MCF 10A (cell line): ENCODE results near the gene PACRG. TPM values are rescaled to one million over a fixed set of nuclear protein-coding genes. Genes with fewer than 3 reads are reported as not detected.

Experiments used
- BruUV-seq: library from RNA; stranded (reverse); fragments of 400-500 nt; replicated peaks from 2 replicates; lab custom pipeline; 2021; lab: Mats Ljungman, UMichigan
- CTCF ChIA-PET: fragments of 300-600 bp; sonication (Branson Sonifier 250); formaldehyde crosslinking; extraction: SDS; loops from one replicate; lab custom pipeline; 2021; ENCODE audit warnings: antibody characterized with exemption, inconsistent platforms; lab: Yijun Ruan, JAX
- POLR2A ChIA-PET: fragments of 300-600, 350-650 bp; sonication (Branson Sonifier 250); formaldehyde crosslinking; extraction: SDS; loops from one replicate; lab custom pipeline; 2020; ENCODE audit warnings: antibody characterized with exemption, inconsistent platforms; lab: Yijun Ruan, JAX
- DNase-seq: peaks from one replicate; pipeline ENCODE4 v3.0.0-alpha.2; 2018; ENCODE audit not compliant: unreplicated experiment
- H3K27ac Mint-ChIP-seq: one replicate; pipeline ENCODE4 v1.8.0; 2022; ENCODE audit warnings: mild to moderate bottlenecking, low read depth, mixed read lengths; ENCODE audit not compliant: unreplicated experiment
- H3K27me3 Mint-ChIP-seq: one replicate; pipeline ENCODE4 v1.8.0; 2022; ENCODE audit warnings: mixed read lengths; ENCODE audit not compliant: insufficient read depth, unreplicated experiment
- H3K36me3 Mint-ChIP-seq: one replicate; pipeline ENCODE4 v1.8.0; 2022; ENCODE audit warnings: mild to moderate bottlenecking, moderate library complexity, mixed read lengths; ENCODE audit not compliant: insufficient read depth, unreplicated experiment
- H3K4me1 Mint-ChIP-seq: one replicate; pipeline ENCODE4 v1.8.0; 2022; ENCODE audit warnings: mixed read lengths; ENCODE audit not compliant: insufficient read depth, unreplicated experiment
- H3K4me3 Mint-ChIP-seq: one replicate; pipeline ENCODE4 v1.8.0; 2022; ENCODE audit warnings: mild to moderate bottlenecking, moderate library complexity, mixed read lengths; ENCODE audit not compliant: unreplicated experiment
- H3K9me3 Mint-ChIP-seq: one replicate; pipeline ENCODE4 v1.8.0; 2022; ENCODE audit warnings: mixed read lengths; ENCODE audit not compliant: unreplicated experiment
- intact Hi-C: fragments of 100-400 bp; cut with micrococcal nuclease; formaldehyde crosslinking; loops from 2 replicates; pipeline ENCODE4 v1.14.1; 2022
- total RNA-seq: library from RNA; stranded (reverse); gene quantifications from 2 replicates; pipeline ENCODE4 v1.2.3, GENCODE V29; 2022
- TF ChIP-seq, protein P1 (sequence below): fragments of 200-600 bp; IDR thresholded peaks from one replicate; pipeline ENCODE4 v1.8.0; 2022; ENCODE audit warnings: antibody characterized with exemption, mild to moderate bottlenecking; ENCODE audit not compliant: unreplicated experiment

The PACRG gene
- total RNA-seq, 1 experiment from 2014 or later: not detected

DNA sequence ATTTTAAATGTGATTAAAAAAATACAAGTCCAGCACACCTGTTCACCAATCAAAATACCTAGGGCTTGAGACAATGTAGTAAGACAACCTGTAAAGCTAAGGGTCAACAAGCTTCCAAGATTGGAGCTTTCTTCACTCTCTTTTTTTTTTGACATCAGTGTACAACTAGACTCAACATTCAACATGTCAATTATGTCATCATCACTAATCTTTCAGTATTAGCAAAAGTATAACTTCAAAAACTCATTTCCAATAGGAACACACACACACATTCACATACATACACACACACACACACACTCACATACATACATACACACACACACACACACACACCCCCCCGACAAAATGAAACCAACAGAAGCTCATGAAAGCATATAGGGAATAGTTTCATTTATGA is 26.2 kb upstream of the PACRG start:
- TF ChIP-seq, protein P1, sequence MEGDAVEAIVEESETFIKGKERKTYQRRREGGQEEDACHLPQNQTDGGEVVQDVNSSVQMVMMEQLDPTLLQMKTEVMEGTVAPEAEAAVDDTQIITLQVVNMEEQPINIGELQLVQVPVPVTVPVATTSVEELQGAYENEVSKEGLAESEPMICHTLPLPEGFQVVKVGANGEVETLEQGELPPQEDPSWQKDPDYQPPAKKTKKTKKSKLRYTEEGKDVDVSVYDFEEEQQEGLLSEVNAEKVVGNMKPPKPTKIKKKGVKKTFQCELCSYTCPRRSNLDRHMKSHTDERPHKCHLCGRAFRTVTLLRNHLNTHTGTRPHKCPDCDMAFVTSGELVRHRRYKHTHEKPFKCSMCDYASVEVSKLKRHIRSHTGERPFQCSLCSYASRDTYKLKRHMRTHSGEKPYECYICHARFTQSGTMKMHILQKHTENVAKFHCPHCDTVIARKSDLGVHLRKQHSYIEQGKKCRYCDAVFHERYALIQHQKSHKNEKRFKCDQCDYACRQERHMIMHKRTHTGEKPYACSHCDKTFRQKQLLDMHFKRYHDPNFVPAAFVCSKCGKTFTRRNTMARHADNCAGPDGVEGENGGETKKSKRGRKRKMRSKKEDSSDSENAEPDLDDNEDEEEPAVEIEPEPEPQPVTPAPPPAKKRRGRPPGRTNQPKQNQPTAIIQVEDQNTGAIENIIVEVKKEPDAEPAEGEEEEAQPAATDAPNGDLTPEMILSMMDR: no peak
- Mint-ChIP-seq H3K36me3 (peaks cover 6% of the 10 kb centered on the region), H3K9me3 (no peaks in the 10 kb centered on the region), H3K27me3 (no peaks in the 10 kb centered on the region), H3K4me3 (peak overlapping the region; percentile 21), H3K27ac (no peak overlapping the region), H3K4me1 (peaks cover 6% of the 10 kb centered on the region)
- intact Hi-C loops: no loop called here
- no TSS peak for BruUV-seq
- ChIA-PET CTCF (no interaction called here), POLR2A (no interaction called here)
- no peak for DNase-seq

DNA sequence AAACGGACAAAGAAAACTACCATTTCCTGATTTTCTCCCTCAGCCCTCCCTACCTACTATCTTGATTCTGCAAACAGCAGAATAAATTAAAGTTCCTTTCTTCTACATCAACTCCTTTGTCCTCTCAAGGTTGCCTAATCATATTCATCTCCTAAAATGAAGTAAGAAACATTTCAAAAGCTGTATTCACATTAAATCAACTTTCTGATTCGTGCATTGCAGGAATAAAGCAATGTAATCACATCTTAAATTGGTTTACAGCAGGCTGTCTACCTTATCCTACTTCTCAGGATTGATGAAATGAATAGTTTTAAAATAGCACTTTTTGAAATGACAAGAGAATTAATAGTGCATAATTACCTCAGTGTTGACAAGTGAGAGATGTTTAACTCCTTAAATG is 25.3 kb upstream of the PACRG start:
- BruUV-seq: no TSS peak

DNA sequence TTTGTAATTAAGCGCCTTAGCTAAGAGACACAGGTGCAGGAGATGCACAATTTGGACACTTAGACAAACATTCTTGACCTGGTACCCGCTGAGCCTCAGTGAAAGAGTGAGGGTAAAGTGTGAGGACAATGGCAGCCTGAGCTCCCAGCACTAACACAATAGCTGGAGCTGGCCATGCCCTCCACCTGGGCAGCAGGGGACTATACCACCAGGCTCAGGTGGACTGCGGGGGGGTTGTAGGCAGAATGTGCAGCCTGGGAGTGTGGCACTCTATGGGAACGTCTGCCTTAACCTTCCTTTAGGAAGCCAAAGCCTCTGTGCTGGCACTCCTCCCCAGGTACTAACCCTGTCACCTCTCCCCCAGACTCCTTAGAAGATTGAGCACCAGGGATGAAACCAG is 23.8 kb upstream of the PACRG start:
- H3K27me3 Mint-ChIP-seq: no peaks in the 10 kb centered on the region
- H3K4me1 Mint-ChIP-seq: peaks cover 6% of the 10 kb centered on the region
- POLR2A ChIA-PET: no interaction called here
- intact Hi-C loops: no loop called here
- no TSS peak for BruUV-seq
- H3K9me3 Mint-ChIP-seq: no peaks in the 10 kb centered on the region
- peaks cover 6% of the 10 kb centered on the region for H3K36me3 Mint-ChIP-seq
- TF ChIP-seq, protein P1: no peak
- H3K4me3 Mint-ChIP-seq: no peak overlapping the region
- no peak for DNase-seq
- H3K27ac Mint-ChIP-seq: no peak overlapping the region
- CTCF ChIA-PET: interaction anchor here (0.6 kb wide), 2 partner anchors 20 to 956 kb away, joined by 3 read pairs; no protein-coding TSS in a partner anchor

More for the DNA sequence above, 25.3 kb upstream of the PACRG start:
- peak overlapping the region; percentile 2 for H3K4me3 Mint-ChIP-seq
- POLR2A ChIA-PET: no interaction called here
- no peaks in the 10 kb centered on the region for H3K27me3 Mint-ChIP-seq
- H3K27ac Mint-ChIP-seq: no peak overlapping the region
- H3K4me1 Mint-ChIP-seq: peaks cover 6% of the 10 kb centered on the region
- intact Hi-C loops: no loop called here
- peaks cover 6% of the 10 kb centered on the region for H3K36me3 Mint-ChIP-seq
- TF ChIP-seq, protein P1: no peak
- no peaks in the 10 kb centered on the region for H3K9me3 Mint-ChIP-seq
- CTCF ChIA-PET: no interaction called here
- DNase-seq: no peak

DNA sequence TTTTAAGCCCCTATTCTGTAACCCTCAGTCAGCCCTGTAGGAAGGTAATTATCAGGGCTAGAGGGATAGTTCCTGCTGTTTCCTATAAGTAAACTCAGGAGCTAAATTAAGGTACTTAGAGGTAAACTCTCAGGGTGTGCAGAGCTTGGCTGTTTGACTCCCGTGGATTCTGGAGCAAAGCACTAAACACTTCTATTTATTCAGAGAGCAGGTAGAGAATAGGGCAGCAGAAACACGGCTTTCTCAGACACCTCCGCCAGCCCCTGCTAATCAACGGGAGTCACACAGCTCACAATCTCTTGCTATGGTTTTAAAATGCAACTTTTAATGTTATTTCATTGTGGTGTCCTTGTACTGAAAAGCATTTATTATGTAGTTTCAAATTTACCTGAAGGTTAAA is 22.0 kb upstream of the PACRG start:
- no peak overlapping the region for H3K4me3 Mint-ChIP-seq
- TF ChIP-seq, protein P1: no peak
- intact Hi-C loops: no loop called here
- H3K36me3 Mint-ChIP-seq: peaks cover 6% of the 10 kb centered on the region
- DNase-seq: no peak
- no peaks in the 10 kb centered on the region for H3K27me3 Mint-ChIP-seq
- H3K4me1 Mint-ChIP-seq: peaks cover 6% of the 10 kb centered on the region
- no TSS peak for BruUV-seq
- H3K9me3 Mint-ChIP-seq: no peaks in the 10 kb centered on the region
- no peak overlapping the region for H3K27ac Mint-ChIP-seq
- ChIA-PET POLR2A (interaction anchor here (1.3 kb wide), 1 partner anchor 9 kb away, joined by 3 read pairs; no protein-coding TSS in a partner anchor), CTCF (interaction anchor here (0.6 to 1.0 kb wide), 5 partner anchors 12 to 178 kb away, joined by 3 to 5 read pairs (median 3); no protein-coding TSS in a partner anchor)
